GM13977 (cell line): ENCODE data around the gene KLHL29.

ENCODE experiments used
- DNase-seq: peaks from one replicate; pipeline ENCODE4 v3.0.0; 2012; ENCODE audit warnings: low spot score
- in situ Hi-C: fragments of 300-500 bp; cut with MboI; formaldehyde crosslinking; loops from one replicate; pipeline ENCODE4 v1.12.0; 2022; ENCODE audit warnings: low sequenced_read_pairs, low pct_unique_long_range_greater_than_20kb, mixed read lengths, inconsistent platforms; ENCODE audit not compliant: unreplicated experiment
- TF ChIP-seq, protein P1 (sequence below): IDR thresholded peaks from 2 replicates; pipeline ENCODE4 v1.5.1; 2012; ENCODE audit warnings: mild to moderate bottlenecking, control low read depth; ENCODE audit not compliant: insufficient read depth; ENCODE audit errors: extremely low read depth, missing control alignments

KLHL29 gene

DNA sequence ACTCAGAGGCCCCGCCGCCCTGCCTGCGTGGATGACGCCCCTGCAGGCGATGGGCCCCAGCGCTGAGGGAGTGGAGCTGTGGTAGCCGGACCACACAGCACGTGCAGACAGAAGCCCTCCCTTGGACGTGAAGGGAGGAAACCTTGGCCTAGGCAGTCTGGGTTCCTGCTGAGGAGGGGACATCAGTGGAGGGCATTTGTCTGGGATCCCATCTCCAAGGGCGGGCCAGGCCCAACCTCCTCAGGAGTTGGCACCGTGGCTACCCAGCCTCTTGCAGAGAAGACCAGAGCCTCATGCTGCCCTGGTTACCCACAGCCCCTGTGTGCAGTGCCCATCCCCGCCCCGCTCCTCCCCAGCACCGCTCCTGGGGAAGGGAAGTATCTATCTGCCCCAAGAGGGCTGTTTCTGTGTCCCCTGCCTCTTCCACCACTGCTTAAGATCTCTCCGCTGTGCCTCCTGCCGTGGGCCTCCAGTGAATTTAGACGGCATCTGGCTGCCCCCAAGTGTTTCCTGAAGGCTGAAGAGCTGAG is 241.8 kb downstream of the KLHL29 start:
- no peak for DNase-seq
- TF ChIP-seq, protein P1, sequence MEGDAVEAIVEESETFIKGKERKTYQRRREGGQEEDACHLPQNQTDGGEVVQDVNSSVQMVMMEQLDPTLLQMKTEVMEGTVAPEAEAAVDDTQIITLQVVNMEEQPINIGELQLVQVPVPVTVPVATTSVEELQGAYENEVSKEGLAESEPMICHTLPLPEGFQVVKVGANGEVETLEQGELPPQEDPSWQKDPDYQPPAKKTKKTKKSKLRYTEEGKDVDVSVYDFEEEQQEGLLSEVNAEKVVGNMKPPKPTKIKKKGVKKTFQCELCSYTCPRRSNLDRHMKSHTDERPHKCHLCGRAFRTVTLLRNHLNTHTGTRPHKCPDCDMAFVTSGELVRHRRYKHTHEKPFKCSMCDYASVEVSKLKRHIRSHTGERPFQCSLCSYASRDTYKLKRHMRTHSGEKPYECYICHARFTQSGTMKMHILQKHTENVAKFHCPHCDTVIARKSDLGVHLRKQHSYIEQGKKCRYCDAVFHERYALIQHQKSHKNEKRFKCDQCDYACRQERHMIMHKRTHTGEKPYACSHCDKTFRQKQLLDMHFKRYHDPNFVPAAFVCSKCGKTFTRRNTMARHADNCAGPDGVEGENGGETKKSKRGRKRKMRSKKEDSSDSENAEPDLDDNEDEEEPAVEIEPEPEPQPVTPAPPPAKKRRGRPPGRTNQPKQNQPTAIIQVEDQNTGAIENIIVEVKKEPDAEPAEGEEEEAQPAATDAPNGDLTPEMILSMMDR, result no peak
- in situ Hi-C loops, result no loop called here

DNA sequence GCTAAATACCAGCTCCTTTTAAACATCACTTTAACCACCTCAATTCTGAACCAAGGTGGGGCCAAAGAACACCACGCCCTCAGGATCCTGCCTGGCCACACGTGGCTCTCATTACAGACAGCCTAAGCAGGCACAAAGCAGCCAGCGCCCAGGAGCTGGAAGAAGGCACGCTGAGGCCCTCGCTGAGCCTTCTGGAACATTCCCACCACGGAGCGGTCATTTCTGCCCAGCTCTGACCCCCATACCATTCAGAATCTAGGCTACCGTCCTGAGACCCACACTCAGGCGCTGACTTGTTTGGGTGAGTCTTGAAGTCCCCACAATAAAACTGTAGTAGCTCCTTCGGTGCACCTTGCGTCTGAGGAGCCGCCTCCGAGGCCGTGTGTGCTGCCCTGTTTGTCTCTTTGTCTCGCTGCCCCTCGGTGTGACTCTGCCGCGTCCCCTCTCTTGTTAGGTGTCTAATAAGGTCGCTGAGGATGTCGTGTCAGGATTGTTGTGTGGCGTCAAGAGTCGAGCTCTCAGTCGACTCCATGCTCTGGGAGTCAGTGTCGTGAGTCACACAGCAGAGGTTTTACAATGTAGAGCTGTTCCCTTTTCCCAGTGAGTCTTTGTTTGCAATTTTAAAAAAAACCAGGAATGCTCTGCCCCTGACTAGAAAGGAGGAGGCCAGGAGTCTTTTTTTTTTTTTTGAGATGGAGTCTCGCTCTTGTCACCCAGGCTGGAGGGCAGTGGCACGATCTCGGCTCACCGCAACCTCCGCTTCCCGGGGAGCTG is 242.4 kb downstream of the KLHL29 start:
- in situ Hi-C loops, result no loop called here
- no peak for DNase-seq
- TF ChIP-seq, protein P1, result no peak

DNA sequence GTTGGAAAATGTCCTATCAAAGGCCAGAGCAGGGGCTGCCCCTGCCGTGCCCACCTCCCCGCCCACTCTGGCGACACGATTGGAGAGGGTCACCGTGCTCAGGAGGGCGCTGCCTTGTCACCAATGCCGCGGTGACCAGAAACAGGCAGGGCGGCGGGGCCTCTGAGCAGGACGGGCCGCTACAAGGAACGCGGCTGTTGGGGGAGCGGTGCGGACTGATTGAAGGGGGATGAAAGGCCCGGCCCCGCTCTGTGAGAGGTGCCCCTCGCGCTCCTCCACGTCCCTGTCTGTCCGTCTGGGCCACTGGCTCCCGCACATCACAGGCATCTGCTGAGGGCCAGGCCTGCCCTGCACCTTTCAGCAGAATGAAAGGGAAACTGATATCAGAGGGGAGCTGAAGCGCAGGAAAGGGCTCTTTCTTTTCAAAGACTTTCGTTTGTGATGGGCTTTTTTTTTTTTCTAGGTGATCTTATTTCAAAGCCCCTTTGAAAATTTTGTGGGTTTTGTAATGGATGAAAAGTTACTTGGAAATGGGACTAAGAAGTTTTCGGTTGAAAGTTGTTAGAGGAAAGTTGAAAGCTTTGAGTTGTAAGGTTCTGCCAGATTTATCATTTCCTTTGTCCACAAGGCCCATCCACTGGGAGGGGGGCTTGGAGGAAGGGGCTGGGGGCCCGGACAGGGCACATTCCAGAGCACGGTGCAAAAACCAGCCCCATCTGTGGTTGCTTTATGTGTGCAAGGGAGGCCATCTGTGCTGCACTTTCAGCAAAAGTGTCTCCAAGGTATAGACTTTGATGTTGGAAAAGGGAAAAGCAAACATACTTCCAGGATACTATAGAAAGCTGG is 244.2 kb downstream of the KLHL29 start:
- in situ Hi-C loops, result no loop called here
- TF ChIP-seq, protein P1, result no peak
- no peak for DNase-seq

DNA sequence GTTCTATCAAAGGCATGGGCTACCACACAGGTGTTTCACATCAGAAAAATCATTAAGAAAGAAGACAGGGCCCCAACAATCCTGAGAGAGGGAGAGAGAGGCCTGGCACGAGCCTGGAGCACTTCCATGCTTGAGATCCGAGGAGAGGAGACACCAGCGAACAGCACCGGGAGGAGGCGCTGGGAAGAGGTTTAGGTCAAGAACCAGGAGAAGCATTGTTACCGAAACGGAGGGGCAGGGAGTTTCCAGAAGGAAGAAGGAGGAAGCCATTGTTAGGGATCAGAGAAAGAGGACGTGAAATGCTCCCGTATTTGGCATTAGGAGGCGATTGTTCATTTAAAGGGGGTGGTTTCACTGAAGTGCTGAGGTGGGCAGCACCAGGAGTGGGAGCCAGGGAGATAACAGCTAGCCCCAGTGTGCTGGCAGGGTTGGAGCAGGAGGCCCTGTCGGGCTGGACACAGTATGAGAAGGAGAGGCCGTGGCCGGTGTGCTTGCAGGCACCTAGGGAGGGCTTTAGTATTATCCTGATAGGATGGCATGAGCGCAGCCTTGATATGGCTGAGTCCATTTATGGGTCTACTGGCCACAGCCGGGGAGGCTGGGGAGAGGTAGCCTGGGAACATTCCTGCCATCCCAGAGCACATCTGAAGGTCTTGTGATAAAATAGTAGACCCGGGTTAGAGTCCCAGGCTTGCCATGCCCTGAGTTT is 244.9 kb downstream of the KLHL29 start:
- TF ChIP-seq, protein P1, result no peak
- DNase-seq, result no peak
- in situ Hi-C loops, result no loop called here

DNA sequence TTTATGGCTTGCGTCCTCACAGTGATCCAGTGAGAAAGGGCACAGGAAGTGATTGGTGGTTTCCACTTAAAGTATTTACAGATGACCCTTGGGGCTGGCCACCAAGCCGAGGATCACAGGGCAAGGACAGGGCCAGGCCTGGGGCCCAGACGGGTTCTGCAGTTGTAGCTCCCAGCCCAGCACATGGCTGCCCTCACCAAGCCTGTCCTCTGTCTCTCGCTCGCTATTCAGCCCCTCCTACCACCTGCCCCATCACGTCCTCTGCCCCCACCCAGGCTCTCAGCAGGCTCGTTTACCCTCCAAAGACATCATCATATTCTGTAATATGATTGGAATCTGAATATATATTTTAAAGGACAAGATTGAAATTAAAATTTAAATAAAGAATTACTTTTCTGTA is 246.0 kb downstream of the KLHL29 start:
- TF ChIP-seq, protein P1, result no peak
- in situ Hi-C loops, result no loop called here
- DNase-seq, result no peak

DNA sequence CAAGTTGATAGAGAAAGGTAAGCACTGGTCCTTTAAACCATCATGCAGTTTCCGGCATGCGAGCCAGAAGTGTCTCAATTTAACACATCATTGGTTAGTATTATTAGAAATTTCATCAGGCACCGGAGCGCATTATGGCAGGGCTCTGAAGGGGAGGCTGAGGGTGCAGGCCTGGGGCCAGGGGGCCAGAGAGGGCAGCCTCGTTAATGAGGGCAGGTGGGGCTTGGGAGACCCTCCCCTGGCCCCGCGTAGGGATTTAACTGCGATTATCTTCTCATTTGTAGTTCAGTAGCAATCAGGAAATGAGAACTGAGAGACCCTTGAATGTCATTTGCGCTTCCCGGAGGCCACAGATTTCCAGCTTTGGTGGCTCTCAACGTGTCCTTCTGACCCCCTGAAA is 246.4 kb downstream of the KLHL29 start:
- no peak for DNase-seq
- TF ChIP-seq, protein P1, result no peak
- in situ Hi-C loops, result no loop called here
